Measurements from ENCODE around the gene CRYL1.

CRYL1 gene

DNA sequence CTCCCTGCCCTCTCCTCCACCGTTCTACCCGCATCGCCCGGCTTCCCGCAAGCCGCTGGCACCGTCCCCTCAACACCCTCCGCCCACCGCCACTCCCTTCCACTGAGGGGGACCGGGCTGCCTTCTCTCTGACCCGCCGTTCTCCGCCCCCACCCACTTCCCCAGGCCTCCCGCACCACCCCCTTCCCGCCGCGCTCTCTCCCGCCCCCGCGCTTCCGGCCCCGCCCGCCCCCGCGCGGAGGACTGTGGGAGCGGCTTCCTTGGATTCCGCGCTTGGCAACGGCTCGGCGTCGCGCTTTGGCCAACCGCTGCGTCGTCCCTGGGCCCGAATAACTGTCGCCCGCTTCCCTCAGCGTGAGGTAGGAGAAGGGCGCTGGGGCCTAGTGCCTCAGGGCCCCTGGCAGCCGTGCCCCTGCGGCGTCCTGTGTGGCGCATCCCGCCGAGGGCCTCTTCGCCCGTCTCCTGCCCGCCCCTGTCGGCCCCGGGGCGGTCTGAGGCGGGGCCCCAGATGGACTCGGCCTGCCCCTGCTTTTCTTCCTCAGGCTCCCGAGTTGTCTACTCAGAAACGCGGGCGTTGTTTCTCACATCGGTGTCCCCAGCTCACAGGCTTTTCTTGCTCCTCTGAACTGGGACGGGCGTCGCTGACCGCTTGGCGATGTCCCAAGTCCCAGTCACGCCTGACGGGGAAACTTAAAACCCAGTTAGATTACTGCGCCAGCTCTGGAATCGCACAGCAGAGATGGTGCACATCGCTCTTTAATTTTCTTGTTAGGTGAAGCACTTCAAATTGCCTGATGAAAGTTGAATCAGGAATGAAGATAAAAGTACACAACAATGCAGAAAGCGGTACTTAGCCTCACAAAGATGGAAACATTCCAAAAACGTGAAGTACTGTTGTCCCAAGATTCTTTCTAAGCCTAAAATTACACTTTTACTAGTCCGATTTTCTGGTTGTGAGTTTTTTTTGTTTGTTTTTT lies 41.5 kb upstream of the CRYL1 start, which contains the start of gene IFT88:
Gene IFT88, plus strand, starts transcription at position 260 of the 977 bp plus-strand sequence. CDS start 7,229 bp downstream, outside the sequence.
- H3K4me3 ChIP-seq (ENCODE audit: low read depth, low read length), result peak within 1 kb of the TSS; percentile 75
- DNase-seq (ENCODE audit: low read depth), result peak; percentile 91

DNA sequence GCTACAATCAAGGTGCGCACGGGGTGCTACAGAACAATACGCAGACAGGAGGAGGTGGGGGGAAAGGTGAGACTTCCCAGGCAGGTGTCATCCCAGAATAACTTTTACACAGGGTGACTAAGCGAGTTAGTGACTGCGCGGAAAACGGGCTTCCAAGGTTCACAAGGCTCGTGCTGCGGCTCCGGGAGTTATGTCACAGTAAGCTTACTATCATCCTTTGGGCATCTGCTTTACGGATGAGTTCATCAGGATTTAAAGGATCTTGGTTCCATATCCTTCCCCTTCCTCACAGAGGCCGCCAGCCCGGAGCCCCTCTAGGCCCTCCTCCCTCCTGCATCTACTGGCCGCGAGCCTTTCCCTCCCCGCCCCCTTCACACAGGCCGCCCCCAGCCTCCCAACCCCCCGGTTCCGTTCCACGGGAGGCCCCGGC lies 40.8 kb upstream of the CRYL1 start:
- no peak for DNase-seq (ENCODE audit: low read depth)
- TF ChIP-seq, protein P1, sequence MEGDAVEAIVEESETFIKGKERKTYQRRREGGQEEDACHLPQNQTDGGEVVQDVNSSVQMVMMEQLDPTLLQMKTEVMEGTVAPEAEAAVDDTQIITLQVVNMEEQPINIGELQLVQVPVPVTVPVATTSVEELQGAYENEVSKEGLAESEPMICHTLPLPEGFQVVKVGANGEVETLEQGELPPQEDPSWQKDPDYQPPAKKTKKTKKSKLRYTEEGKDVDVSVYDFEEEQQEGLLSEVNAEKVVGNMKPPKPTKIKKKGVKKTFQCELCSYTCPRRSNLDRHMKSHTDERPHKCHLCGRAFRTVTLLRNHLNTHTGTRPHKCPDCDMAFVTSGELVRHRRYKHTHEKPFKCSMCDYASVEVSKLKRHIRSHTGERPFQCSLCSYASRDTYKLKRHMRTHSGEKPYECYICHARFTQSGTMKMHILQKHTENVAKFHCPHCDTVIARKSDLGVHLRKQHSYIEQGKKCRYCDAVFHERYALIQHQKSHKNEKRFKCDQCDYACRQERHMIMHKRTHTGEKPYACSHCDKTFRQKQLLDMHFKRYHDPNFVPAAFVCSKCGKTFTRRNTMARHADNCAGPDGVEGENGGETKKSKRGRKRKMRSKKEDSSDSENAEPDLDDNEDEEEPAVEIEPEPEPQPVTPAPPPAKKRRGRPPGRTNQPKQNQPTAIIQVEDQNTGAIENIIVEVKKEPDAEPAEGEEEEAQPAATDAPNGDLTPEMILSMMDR (IDR thresholded peaks at IDR 0.05; ENCODE audit: insufficient read depth, low read depth, low read length, missing control alignments), result no peak
- H3K4me3 ChIP-seq (ENCODE audit: low read depth, low read length), result peak overlapping the region; percentile 75

More for the DNA sequence above, 41.5 kb upstream of the CRYL1 start, which contains the start of gene IFT88:
- TF ChIP-seq, protein P1 (IDR thresholded peaks at IDR 0.05; ENCODE audit: insufficient read depth, low read depth, low read length, missing control alignments), result no peak

GRCh38 chr13:20565115-20565736 lies 39.6 kb upstream of the CRYL1 start:
- no peak overlapping the region for H3K4me3 ChIP-seq (ENCODE audit: low read depth, low read length)
- DNase-seq (ENCODE audit: low read depth), result peak; percentile 17
- TF ChIP-seq, protein P1 (IDR thresholded peaks at IDR 0.05; ENCODE audit: insufficient read depth, low read depth, low read length, missing control alignments), result no peak

DNA sequence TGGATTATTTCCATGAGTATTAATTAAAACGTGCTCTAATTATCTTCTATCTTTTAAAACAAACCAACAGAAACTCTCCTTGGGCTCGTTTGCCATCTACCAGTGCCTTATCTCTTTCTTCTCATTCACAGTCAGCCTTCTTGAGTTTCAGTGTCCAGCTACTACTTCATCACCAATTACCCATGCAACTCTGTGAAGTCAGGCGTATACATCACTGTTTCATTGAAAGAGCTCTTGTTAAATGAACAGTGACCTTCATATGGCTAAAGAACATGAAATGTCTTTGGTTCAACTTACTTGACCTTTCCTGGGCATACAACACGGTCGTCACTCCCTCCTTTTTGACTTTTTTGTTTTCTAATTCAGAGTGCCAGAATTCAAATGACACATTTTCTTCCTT lies 36.1 kb upstream of the CRYL1 start:
- TF ChIP-seq, protein P1 (IDR thresholded peaks at IDR 0.05; ENCODE audit: insufficient read depth, low read depth, low read length, missing control alignments), result no peak
- DNase-seq (ENCODE audit: low read depth), result no peak
- no peak overlapping the region for H3K4me3 ChIP-seq (ENCODE audit: low read depth, low read length)

- TF ChIP-seq, protein P1 (IDR thresholded peaks at IDR 0.05; ENCODE audit: insufficient read depth, low read depth, low read length, missing control alignments), result no peak
- DNase-seq (ENCODE audit: low read depth), result no peak
- H3K4me3 ChIP-seq (ENCODE audit: low read depth, low read length), result no peak overlapping the region
These were observed 34.2 kb upstream of the CRYL1 start for GRCh38 chr13:20559659-20560356.

DNA sequence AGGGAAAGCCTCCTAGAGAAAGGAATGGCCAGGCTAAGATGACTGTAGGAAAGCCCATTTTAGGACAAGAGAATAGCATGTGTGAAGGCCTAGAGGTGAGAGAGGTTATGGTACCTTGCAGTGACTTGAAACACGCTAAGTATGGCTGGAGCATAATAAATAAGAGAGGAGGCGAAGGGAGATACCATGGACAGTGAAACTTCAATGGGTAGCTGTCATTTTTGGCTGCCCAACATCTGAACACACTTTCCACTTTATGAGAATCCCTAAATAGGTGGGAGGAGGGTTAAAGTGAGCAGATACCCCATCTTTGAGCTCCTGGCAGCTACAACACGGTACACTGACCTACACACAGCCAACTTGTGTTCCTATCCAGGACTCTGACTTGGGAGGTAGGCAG lies 33.3 kb upstream of the CRYL1 start:
- DNase-seq (ENCODE audit: low read depth), result no peak
- TF ChIP-seq, protein P1 (IDR thresholded peaks at IDR 0.05; ENCODE audit: insufficient read depth, low read depth, low read length, missing control alignments), result no peak
- H3K4me3 ChIP-seq (ENCODE audit: low read depth, low read length), result no peak overlapping the region
